Measurements from ENCODE around the gene TANK. TPM values are rescaled to one million over a fixed set of nuclear protein-coding genes. Genes with fewer than 3 reads are reported as not detected.

TANK gene
- total and polyA plus RNA-seq, 8 donors, result 53.7 to 80.3 (median 70.2) TPM

DNA sequence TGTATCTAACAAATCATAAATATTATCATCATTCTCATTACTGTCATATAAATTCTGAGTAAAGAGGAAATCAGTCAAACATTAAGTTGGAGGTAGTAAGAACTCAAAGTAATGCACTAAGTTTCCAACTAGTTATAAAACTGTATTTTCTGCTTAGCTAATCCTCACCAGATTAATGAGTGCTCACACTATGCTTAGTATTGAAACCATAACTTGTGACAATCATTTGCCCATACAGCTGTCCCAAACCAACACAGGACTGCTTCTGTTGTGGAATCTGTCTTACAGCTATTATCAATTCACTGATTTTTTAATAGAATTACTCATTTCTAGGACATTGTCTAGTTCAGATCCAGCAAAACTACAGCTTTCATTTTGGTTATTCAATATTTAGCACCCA lies 41.5 kb upstream of the TANK start:
- Histone ChIP-seq H3K4me3 (no peak overlapping the region), H3K4me1 (peaks cover 8 to 24% of the 10 kb centered on the region in 2 donors), H3K27me3 (no peaks in the 10 kb centered on the region), H3K9me3 (no peaks in the 10 kb centered on the region), H3K36me3 (no peaks in the 10 kb centered on the region), H3K27ac (no peak overlapping the region)
- intact Hi-C loops (cut with DNase I), result no loop called here
- TF ChIP-seq, protein P1, sequence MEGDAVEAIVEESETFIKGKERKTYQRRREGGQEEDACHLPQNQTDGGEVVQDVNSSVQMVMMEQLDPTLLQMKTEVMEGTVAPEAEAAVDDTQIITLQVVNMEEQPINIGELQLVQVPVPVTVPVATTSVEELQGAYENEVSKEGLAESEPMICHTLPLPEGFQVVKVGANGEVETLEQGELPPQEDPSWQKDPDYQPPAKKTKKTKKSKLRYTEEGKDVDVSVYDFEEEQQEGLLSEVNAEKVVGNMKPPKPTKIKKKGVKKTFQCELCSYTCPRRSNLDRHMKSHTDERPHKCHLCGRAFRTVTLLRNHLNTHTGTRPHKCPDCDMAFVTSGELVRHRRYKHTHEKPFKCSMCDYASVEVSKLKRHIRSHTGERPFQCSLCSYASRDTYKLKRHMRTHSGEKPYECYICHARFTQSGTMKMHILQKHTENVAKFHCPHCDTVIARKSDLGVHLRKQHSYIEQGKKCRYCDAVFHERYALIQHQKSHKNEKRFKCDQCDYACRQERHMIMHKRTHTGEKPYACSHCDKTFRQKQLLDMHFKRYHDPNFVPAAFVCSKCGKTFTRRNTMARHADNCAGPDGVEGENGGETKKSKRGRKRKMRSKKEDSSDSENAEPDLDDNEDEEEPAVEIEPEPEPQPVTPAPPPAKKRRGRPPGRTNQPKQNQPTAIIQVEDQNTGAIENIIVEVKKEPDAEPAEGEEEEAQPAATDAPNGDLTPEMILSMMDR (IDR thresholded peaks at IDR 0.05), result no peak
- ATAC-seq, result no peak
- no peak for DNase-seq

DNA sequence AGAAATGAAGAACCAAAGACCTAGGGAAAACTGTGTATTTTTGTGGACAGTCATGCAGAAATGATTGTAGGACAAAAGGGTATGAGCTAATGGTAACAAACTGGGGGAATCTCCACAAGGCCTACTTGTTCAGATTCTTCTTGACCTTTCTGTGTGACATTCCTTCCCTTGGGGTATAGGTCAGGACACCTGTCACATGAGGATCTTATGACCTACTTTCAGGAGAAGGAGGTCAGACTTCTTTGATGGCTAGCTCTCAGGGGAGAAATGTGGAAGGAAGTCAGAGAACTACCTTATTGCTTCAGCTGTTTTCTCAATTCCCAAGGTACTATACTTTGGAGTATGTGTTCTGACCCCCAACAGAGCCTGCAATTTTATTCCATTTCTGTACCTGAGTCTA lies 40.7 kb upstream of the TANK start:
- Histone ChIP-seq H3K4me3 (no peak overlapping the region), H3K36me3 (no peaks in the 10 kb centered on the region), H3K27ac (no peak overlapping the region), H3K4me1 (peaks cover 12 to 31% of the 10 kb centered on the region in 2 donors), H3K27me3 (no peaks in the 10 kb centered on the region), H3K9me3 (no peaks in the 10 kb centered on the region)
- TF ChIP-seq, protein P1 (IDR thresholded peaks at IDR 0.05), result no peak
- intact Hi-C loops (cut with DNase I), result no loop called here
- DNase-seq, result no peak
- ATAC-seq, result no peak

DNA sequence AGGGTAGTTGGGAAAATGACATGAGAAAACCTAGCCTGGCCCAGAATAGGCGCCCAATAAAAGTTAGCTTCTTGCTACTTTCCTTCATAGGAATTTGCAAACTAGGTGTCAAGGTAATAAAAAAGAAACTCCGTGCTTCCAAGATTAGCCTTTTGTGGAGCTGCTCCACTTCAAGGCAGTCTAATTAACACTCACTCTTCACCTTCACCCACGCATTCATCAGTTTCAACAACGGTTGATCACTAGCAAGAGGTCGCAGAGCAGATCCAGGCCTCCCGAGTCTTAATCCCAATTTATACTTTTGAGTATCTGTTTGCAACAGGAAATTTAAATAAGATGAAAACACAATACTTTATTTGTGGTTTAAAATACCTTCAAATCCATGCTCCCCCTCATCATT lies 39.5 kb upstream of the TANK start:
- intact Hi-C loops (cut with DNase I), result no loop called here
- TF ChIP-seq, protein P1 (IDR thresholded peaks at IDR 0.05), result no peak
- DNase-seq (no peak), ATAC-seq (no peak)
- H3K4me3 ChIP-seq, result no peak overlapping the region
- H3K36me3 ChIP-seq, result no peaks in the 10 kb centered on the region
- no peaks in the 10 kb centered on the region for H3K9me3 ChIP-seq
- H3K27me3 ChIP-seq, result no peaks in the 10 kb centered on the region
- peaks cover 12 to 31% of the 10 kb centered on the region in 2 donors for H3K4me1 ChIP-seq
- H3K27ac ChIP-seq, result no peak overlapping the region

DNA sequence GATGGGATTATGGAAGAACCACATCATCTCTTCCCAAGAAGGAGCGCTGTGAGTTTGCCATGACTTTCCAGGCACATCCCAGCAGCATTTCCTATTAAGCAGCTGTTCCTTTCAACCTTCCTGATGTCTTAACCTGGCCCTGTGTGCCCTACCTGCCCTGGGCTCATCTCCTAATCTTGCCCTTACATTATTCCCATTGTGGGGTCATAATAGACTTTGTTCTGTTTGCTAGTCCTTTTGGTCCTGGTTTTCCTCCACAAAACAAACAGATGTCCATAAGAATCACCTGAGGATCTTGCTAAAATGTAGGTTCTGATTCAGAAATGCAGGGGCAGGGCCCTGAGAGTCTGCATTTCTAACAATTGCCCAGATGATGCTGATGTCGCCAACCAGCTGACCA lies 38.6 kb upstream of the TANK start:
- TF ChIP-seq, protein P1 (IDR thresholded peaks at IDR 0.05), result no peak
- Histone ChIP-seq H3K36me3 (no peaks in the 10 kb centered on the region), H3K9me3 (no peaks in the 10 kb centered on the region), H3K27ac (no peak overlapping the region), H3K4me1 (peaks cover 12 to 27% of the 10 kb centered on the region in 2 donors), H3K4me3 (no peak overlapping the region), H3K27me3 (no peaks in the 10 kb centered on the region)
- intact Hi-C loops (cut with DNase I), result no loop called here
- DNase-seq (no peak), ATAC-seq (no peak)

DNA sequence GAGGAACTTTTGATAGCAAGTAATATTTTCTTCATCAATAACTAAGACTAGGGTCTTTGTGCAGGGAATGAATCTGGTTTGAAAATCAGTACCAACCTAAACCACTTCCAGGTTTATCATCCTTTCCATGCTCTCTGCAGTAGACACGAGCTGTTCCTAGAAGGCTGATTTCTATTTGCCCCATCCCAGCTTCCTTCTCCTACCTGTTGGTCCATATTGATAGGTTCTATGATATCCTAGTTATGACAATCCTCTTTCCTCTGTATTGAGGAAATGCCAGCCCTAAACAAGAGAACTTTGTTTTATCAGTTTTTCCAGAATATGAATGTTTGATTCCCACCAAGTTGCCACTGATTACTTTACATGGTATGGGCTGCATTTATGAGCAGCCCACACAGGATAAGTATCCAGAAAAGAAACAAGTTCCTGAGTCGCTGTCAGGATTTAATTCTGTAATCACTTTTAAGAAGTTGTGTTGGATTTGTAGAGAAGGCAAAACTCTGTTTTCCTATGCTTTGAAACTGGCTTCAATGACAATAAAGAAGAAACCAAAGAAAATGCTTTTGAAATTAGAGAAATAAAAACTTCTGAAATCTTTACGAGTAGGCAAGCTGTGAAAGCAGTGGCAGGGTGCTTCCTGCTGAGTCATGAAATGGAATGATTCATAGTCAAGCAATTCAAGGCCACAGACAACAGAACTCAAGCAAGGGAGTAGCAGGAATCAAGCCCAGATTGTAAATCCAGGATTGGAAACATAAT lies 37.3 kb upstream of the TANK start:
- Histone ChIP-seq H3K9me3 (no peaks in the 10 kb centered on the region), H3K4me3 (no peak overlapping the region), H3K27me3 (no peaks in the 10 kb centered on the region), H3K4me1 (peaks cover 12 to 27% of the 10 kb centered on the region in 2 donors), H3K27ac (peak overlapping the region; percentile 75 to 77), H3K36me3 (no peaks in the 10 kb centered on the region)
- no peak for DNase-seq
- intact Hi-C loops (cut with DNase I), result no loop called here
- peak; percentile 97 for ATAC-seq
- TF ChIP-seq, protein P1 (IDR thresholded peaks at IDR 0.05), result no peak

All from left lung (tissue), 10 donors.